ENCODE measurements around the gene APCDD1L. TPM values are rescaled to one million over a fixed set of nuclear protein-coding genes. Genes with fewer than 3 reads are reported as not detected.
"Not testable (repeated sequence)": the region's sequence is repeated elsewhere in the genome, so short reads cannot be mapped to it uniquely, and the experiment has no call there.

APCDD1L gene
- total and polyA plus RNA-seq, 4 donors = 1.3 to 14.6 (median 2.0) TPM

GRCh38 chr20:58546756-58547622 lies 31.8 kb upstream of the APCDD1L start:
- Histone ChIP-seq H3K27ac (ENCODE audit: low read depth in 1 of 2, low read length in 2 of 2) (no peak overlapping the region), H3K4me3 (ENCODE audit: low read length in 2 of 2) (no peak overlapping the region), H3K27me3 (ENCODE audit: control insufficient read depth in 1 of 2, insufficient read depth in 2 of 2, low read length in 1 of 2) (no peaks in the 10 kb centered on the region), H3K36me3 (ENCODE audit: control insufficient read depth in 1 of 2, insufficient read depth in 2 of 2, low read length in 1 of 2) (no peaks in the 10 kb centered on the region), H3K9me3 (ENCODE audit: control insufficient read depth, low read length) (no peaks in the 10 kb centered on the region), H3K4me1 (ENCODE audit: control insufficient read depth in 1 of 2, insufficient read depth in 2 of 2, low read length in 2 of 2) (no peaks in the 10 kb centered on the region)
- intact Hi-C loops (cut with DNase I) = no loop called here
- ATAC-seq (ENCODE audit: low FRiP score) (no peak), DNase-seq (no peak)
- 54 to 58% methylated on average over 19 of the region's 19 CpGs for WGBS, 2 donors

DNA sequence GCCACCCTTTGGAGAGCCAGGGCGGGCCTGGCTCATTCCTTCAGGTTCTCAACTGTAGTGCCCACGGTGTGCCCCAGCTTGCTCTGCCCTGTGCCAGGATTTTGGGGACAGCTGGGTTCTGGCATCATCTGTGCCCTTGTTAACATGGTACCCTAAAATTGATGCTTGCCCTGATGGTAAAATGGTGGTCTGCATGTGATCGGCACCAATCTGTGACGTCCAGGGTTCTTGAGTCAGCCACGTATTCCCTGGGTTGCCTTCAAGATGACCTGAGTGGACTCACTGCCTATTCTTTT lies 31.2 kb upstream of the APCDD1L start:
- DNase-seq = no peak
- Histone ChIP-seq H3K27me3 (ENCODE audit: control insufficient read depth in 1 of 2, insufficient read depth in 2 of 2, low read length in 1 of 2) (no peaks in the 10 kb centered on the region), H3K4me1 (ENCODE audit: control insufficient read depth in 1 of 2, insufficient read depth in 2 of 2, low read length in 2 of 2) (no peaks in the 10 kb centered on the region), H3K4me3 (ENCODE audit: low read length in 2 of 2) (no peak overlapping the region), H3K9me3 (ENCODE audit: control insufficient read depth, low read length) (no peaks in the 10 kb centered on the region), H3K36me3 (ENCODE audit: control insufficient read depth in 1 of 2, insufficient read depth in 2 of 2, low read length in 1 of 2) (no peaks in the 10 kb centered on the region), H3K27ac (ENCODE audit: low read depth in 1 of 2, low read length in 2 of 2) (no peak overlapping the region)
- ATAC-seq (ENCODE audit: low FRiP score) = no peak
- 95 to 96% methylated on average over 5 of the region's 5 CpGs for WGBS, 2 donors
- intact Hi-C loops (cut with DNase I) = no loop called here

DNA sequence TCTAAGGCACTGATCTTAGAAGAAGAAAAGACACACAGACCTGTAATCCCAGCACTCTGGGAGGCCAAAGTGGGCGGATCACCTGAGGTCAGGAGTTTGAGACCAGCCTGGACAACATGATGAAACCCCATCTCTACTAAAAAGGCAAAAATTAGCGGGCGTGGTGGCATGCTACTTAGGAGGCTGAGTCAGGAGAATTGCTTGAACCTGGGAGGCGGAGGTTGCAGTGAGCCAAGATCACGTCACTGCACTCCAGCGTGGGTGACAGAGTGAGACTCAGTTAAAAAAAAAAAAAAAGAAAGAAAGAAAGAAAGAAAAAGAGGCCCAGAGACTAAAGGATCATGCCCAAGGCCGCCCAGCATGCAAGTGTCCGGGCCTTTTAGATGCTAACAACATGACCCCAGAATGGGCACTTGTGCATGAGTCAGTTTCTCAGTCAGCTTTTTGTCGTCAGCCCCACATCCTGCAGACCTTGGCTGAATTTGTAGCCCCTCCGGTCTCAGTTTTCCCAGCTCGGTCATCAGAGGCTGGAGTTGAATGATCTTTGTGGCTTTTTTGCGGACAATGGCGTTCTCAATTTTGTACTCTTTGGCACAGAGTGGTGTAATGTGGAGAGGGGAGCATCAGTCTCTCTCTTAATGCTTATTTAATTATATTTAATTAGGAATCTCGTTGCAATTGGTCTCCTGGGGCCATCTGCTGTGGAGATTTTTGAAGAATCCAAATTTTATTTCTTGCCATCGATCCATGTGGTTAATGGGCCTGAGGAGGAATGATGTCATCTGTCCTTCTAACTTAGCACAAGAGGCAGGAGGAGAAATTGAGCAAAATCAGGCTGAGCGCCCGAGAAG lies 30.6 kb upstream of the APCDD1L start:
- 91 to 93% methylated on average over 17 of the region's 17 CpGs for WGBS, 2 donors

GRCh38 chr20:58544891-58545290 lies 29.7 kb upstream of the APCDD1L start:
- Histone ChIP-seq H3K9me3 (ENCODE audit: control insufficient read depth, low read length) (no peaks in the 10 kb centered on the region), H3K27ac (ENCODE audit: low read depth in 1 of 2, low read length in 2 of 2) (no peak overlapping the region), H3K36me3 (ENCODE audit: control insufficient read depth in 1 of 2, insufficient read depth in 2 of 2, low read length in 1 of 2) (no peaks in the 10 kb centered on the region), H3K27me3 (ENCODE audit: control insufficient read depth in 1 of 2, insufficient read depth in 2 of 2, low read length in 1 of 2) (no peaks in the 10 kb centered on the region), H3K4me3 (ENCODE audit: low read length in 2 of 2) (no peak overlapping the region), H3K4me1 (ENCODE audit: control insufficient read depth in 1 of 2, insufficient read depth in 2 of 2, low read length in 2 of 2) (no peaks in the 10 kb centered on the region)
- ATAC-seq (ENCODE audit: low FRiP score) (no peak), DNase-seq (no peak)
- intact Hi-C loops (cut with DNase I) = no loop called here
- 98 to 99% methylated on average over 4 of the region's 4 CpGs for whole genome bisulfite sequencing, 2 donors

More for the DNA sequence above, 30.6 kb upstream of the APCDD1L start:
- Histone ChIP-seq H3K4me1 (ENCODE audit: control insufficient read depth in 1 of 2, insufficient read depth in 2 of 2, low read length in 2 of 2) (no peaks in the 10 kb centered on the region), H3K27ac (ENCODE audit: low read depth in 1 of 2, low read length in 2 of 2) (no peak overlapping the region), H3K4me3 (ENCODE audit: low read length in 2 of 2) (no peak overlapping the region), H3K36me3 (ENCODE audit: control insufficient read depth in 1 of 2, insufficient read depth in 2 of 2, low read length in 1 of 2) (no peaks in the 10 kb centered on the region), H3K27me3 (ENCODE audit: control insufficient read depth in 1 of 2, insufficient read depth in 2 of 2, low read length in 1 of 2) (no peaks in the 10 kb centered on the region), H3K9me3 (ENCODE audit: control insufficient read depth, low read length) (no peaks in the 10 kb centered on the region)
- ATAC-seq (ENCODE audit: low FRiP score) (no peak), DNase-seq (no peak)
- intact Hi-C loops (cut with DNase I) = no loop called here

DNA sequence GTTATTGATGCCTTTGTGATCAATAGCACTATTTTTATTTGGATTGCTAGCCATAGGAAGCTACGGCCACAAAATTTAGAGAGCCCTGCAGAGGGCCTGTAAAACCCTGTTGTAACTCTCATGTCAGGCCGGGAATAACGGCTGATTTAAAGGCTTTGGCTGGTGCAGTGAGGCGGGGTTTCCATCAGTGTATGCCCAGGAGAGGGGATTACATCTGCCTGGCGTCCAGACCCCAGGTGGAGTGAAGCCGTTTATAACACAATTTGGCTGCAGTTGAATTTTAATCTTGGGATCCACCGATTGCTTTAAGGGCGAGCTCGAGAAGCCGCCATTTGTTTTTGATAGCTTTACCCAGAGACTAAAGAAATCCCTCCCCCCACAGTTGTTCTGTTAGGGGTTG lies 29.1 kb upstream of the APCDD1L start:
- WGBS, 2 donors = 82 to 88% methylated on average over 10 of the region's 10 CpGs

DNA sequence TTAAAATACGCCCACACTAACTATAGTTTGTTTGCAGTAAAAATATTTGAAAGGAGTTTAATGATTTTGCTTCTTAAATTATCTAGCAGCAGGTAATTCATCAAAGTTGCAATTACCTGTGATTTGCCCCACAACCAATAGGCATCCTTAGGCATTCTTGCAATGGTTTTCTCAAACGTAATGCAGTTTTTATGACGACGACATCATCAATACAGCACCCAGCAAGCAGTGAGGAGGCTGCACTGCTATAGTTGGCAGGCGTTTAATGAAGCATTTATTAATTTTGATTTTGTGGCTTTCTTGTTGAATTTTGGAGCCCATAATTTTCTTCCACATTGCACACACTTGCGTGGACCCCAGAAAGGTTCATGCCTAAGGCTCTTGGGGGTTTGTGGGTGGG lies 28.1 kb upstream of the APCDD1L start:
- H3K9me3 ChIP-seq (ENCODE audit: control insufficient read depth, low read length) = peaks cover 4% of the 10 kb centered on the region
- H3K4me3 ChIP-seq (ENCODE audit: low read length in 2 of 2) = no peak overlapping the region
- H3K4me1 ChIP-seq (ENCODE audit: control insufficient read depth in 1 of 2, insufficient read depth in 2 of 2, low read length in 2 of 2) = no peaks in the 10 kb centered on the region
- ATAC-seq (ENCODE audit: low FRiP score) = no peak
- H3K36me3 ChIP-seq (ENCODE audit: control insufficient read depth in 1 of 2, insufficient read depth in 2 of 2, low read length in 1 of 2) = no peaks in the 10 kb centered on the region
- no peak for DNase-seq
- no peaks in the 10 kb centered on the region for H3K27me3 ChIP-seq (ENCODE audit: control insufficient read depth in 1 of 2, insufficient read depth in 2 of 2, low read length in 1 of 2)
- H3K27ac ChIP-seq (ENCODE audit: low read depth in 1 of 2, low read length in 2 of 2) = no peak overlapping the region
- 81 to 82% methylated on average over 6 of the region's 6 CpGs for WGBS, 2 donors
- intact Hi-C loops (cut with DNase I) = no loop called here

More for the DNA sequence above, 29.1 kb upstream of the APCDD1L start:
- no peaks in the 10 kb centered on the region for H3K4me1 ChIP-seq (ENCODE audit: control insufficient read depth in 1 of 2, insufficient read depth in 2 of 2, low read length in 2 of 2)
- H3K36me3 ChIP-seq (ENCODE audit: control insufficient read depth in 1 of 2, insufficient read depth in 2 of 2, low read length in 1 of 2) = no peaks in the 10 kb centered on the region
- H3K27me3 ChIP-seq (ENCODE audit: control insufficient read depth in 1 of 2, insufficient read depth in 2 of 2, low read length in 1 of 2) = no peaks in the 10 kb centered on the region
- no peak overlapping the region for H3K27ac ChIP-seq (ENCODE audit: low read depth in 1 of 2, low read length in 2 of 2)
- intact Hi-C loops (cut with DNase I) = no loop called here
- H3K4me3 ChIP-seq (ENCODE audit: low read length in 2 of 2) = no peak overlapping the region
- H3K9me3 ChIP-seq (ENCODE audit: control insufficient read depth, low read length) = no peaks in the 10 kb centered on the region
- no peak for DNase-seq
- ATAC-seq (ENCODE audit: low FRiP score) = no peak

- H3K27me3 ChIP-seq (ENCODE audit: control insufficient read depth in 1 of 2, insufficient read depth in 2 of 2, low read length in 1 of 2) = no peaks in the 10 kb centered on the region
- H3K27ac ChIP-seq (ENCODE audit: low read depth in 1 of 2, low read length in 2 of 2) = no peak overlapping the region
- DNase-seq = no peak
- no peaks in the 10 kb centered on the region for H3K36me3 ChIP-seq (ENCODE audit: control insufficient read depth in 1 of 2, insufficient read depth in 2 of 2, low read length in 1 of 2)
- no peaks in the 10 kb centered on the region for H3K4me1 ChIP-seq (ENCODE audit: control insufficient read depth in 1 of 2, insufficient read depth in 2 of 2, low read length in 2 of 2)
- H3K4me3 ChIP-seq (ENCODE audit: low read length in 2 of 2) = no peak overlapping the region
- 83 to 89% methylated on average over 17 to 18 of the region's 18 CpGs for WGBS, 2 donors
- no peak for ATAC-seq (ENCODE audit: low FRiP score)
- intact Hi-C loops (cut with DNase I) = no loop called here
- H3K9me3 ChIP-seq (ENCODE audit: control insufficient read depth, low read length) = peaks cover 6% of the 10 kb centered on the region
Observed at GRCh38 chr20:58542411-58543095, 27.4 kb upstream of the APCDD1L start.

DNA sequence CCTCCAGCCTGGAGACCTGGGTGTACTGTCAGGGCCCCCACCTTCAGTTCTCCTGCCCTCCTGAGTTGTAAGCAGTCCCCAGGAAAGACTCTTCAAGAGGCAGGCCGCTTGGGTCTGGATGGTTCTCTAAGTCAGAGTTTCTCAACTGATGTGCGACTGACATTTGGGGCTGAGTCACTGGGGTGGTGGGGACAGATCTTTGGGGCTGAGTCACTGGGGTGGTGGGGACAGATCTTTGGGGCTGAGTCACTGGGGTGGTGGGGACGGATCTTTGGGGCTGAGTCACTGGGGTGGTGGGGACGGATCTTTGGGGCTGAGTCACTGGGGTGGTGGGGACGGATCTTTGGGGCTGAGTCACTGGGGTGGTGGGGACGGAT lies 26.8 kb upstream of the APCDD1L start:
- DNase-seq; H3K4me1 ChIP-seq (ENCODE audit: control insufficient read depth in 1 of 2, insufficient read depth in 2 of 2, low read length in 2 of 2); ATAC-seq (ENCODE audit: low FRiP score); H3K4me3 ChIP-seq (ENCODE audit: low read length in 2 of 2); intact Hi-C loops (cut with DNase I); H3K27ac ChIP-seq (ENCODE audit: low read depth in 1 of 2, low read length in 2 of 2); H3K36me3 ChIP-seq (ENCODE audit: control insufficient read depth in 1 of 2, insufficient read depth in 2 of 2, low read length in 1 of 2); H3K27me3 ChIP-seq (ENCODE audit: control insufficient read depth in 1 of 2, insufficient read depth in 2 of 2, low read length in 1 of 2); H3K9me3 ChIP-seq (ENCODE audit: control insufficient read depth, low read length): not testable (repeated sequence)
- 76 to 95% methylated on average over 2 to 5 of the region's 6 CpGs for WGBS, 2 donors

Measured in aorta (tissue), 5 donors.